ENCODE measurements around the gene HTATIP2.

The HTATIP2 gene

DNA sequence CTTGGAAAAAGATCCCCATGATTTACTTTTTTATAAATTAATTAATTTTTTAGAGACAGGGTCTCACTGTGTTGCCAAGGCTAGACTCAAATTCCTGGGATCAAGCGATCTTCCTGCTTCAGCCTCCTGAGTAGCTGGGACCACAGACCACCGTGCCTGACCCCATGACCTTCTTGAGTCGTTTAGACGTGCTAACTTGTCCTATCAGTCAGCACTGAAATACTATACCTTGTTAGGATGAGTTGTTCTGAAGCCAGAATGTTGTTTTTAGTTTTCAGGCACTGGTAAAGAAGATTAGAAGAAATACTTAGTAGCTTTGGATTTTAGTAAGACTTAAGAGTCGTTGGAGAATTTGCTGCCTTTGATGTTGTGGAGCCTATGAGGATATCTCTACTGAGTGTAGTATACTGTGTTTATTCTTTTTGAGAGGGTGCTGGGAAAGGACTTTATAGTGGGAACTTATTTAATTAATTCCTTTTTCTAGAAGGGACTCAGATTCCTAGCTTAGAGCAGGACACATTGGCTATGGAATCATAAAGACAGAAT is 8.6 kb downstream of the HTATIP2 start:
- TF ChIP-seq TAF1 (IDR thresholded peaks at IDR 0.05; ENCODE audit: low read depth) (no peak), FOXM1 (IDR thresholded peaks at IDR 0.05; ENCODE audit: borderline replicate concordance, low read depth) (no peak), EGR1 (IDR thresholded peaks at IDR 0.05) (no peak), YY1 (IDR thresholded peaks at IDR 0.05; ENCODE audit: low read depth) (no peak), TCF12 (IDR thresholded peaks at IDR 0.05; ENCODE audit: low read depth) (no peak), USF1 (IDR thresholded peaks at IDR 0.05) (no peak), CEBPB (IDR thresholded peaks at IDR 0.05) (no peak), TEAD4 (IDR thresholded peaks at IDR 0.05) (no peak), ZBTB7A (IDR thresholded peaks at IDR 0.05; ENCODE audit: low read depth) (no peak), CREB1 (IDR thresholded peaks at IDR 0.05; ENCODE audit: low read depth) (no peak), NFIC (IDR thresholded peaks at IDR 0.05) (no peak), RAD21 (IDR thresholded peaks at IDR 0.05; ENCODE audit: low read depth) (no peak), EP300 (IDR thresholded peaks at IDR 0.05; ENCODE audit: borderline replicate concordance) (no peak)
- TF ChIP-seq, protein P1, sequence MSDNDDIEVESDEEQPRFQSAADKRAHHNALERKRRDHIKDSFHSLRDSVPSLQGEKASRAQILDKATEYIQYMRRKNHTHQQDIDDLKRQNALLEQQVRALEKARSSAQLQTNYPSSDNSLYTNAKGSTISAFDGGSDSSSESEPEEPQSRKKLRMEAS (IDR thresholded peaks at IDR 0.05): no peak
- TF ChIP-seq, protein P2, sequence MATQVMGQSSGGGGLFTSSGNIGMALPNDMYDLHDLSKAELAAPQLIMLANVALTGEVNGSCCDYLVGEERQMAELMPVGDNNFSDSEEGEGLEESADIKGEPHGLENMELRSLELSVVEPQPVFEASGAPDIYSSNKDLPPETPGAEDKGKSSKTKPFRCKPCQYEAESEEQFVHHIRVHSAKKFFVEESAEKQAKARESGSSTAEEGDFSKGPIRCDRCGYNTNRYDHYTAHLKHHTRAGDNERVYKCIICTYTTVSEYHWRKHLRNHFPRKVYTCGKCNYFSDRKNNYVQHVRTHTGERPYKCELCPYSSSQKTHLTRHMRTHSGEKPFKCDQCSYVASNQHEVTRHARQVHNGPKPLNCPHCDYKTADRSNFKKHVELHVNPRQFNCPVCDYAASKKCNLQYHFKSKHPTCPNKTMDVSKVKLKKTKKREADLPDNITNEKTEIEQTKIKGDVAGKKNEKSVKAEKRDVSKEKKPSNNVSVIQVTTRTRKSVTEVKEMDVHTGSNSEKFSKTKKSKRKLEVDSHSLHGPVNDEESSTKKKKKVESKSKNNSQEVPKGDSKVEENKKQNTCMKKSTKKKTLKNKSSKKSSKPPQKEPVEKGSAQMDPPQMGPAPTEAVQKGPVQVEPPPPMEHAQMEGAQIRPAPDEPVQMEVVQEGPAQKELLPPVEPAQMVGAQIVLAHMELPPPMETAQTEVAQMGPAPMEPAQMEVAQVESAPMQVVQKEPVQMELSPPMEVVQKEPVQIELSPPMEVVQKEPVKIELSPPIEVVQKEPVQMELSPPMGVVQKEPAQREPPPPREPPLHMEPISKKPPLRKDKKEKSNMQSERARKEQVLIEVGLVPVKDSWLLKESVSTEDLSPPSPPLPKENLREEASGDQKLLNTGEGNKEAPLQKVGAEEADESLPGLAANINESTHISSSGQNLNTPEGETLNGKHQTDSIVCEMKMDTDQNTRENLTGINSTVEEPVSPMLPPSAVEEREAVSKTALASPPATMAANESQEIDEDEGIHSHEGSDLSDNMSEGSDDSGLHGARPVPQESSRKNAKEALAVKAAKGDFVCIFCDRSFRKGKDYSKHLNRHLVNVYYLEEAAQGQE (IDR thresholded peaks at IDR 0.05; ENCODE audit: low read depth): no peak

GRCh38 chr11:20373147-20373546 is 9.6 kb downstream of the HTATIP2 start:
- no peak for TF ChIP-seq TEAD4 (IDR thresholded peaks at IDR 0.05)

DNA sequence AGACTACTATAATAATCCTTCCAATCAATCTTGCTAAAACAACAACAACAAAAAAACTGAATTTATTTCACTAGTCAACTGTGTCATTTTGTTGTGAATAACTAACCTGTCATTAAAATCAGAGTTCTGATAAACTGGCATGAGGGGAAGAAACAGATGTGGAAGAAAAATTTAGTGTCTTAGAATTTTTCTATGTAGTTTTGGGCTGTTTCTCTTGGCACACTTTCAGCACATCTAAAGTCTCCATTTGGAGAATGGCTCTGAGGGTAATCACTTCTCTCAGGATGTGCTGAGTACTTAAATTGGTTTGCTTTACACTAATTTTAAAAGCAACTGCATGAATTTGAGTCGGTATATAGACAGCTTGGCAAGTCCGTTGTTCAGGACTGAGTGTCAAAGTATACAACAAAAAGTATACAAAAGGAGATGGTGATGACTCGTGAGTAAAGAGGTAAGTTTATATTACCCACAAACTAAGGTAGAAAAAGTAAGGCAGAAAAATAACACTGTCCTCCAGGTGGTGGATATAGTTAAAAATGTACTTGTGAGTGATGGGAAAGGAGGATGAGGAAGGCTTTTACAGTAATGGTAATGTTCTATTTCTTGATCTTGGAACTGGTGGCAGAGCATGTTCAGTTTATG is 10.2 kb downstream of the HTATIP2 start:
- TF ChIP-seq TCF12 (IDR thresholded peaks at IDR 0.05; ENCODE audit: low read depth) (no peak), TAF1 (IDR thresholded peaks at IDR 0.05; ENCODE audit: low read depth) (no peak), EGR1 (IDR thresholded peaks at IDR 0.05) (no peak), EP300 (IDR thresholded peaks at IDR 0.05; ENCODE audit: borderline replicate concordance) (no peak), CREB1 (IDR thresholded peaks at IDR 0.05; ENCODE audit: low read depth) (no peak), FOXM1 (IDR thresholded peaks at IDR 0.05; ENCODE audit: borderline replicate concordance, low read depth) (no peak), USF1 (IDR thresholded peaks at IDR 0.05) (no peak), RAD21 (IDR thresholded peaks at IDR 0.05; ENCODE audit: low read depth) (no peak), CEBPB (IDR thresholded peaks at IDR 0.05) (no peak), TEAD4 (IDR thresholded peaks at IDR 0.05) (no peak), YY1 (IDR thresholded peaks at IDR 0.05; ENCODE audit: low read depth) (no peak)
- TF ChIP-seq, protein P2 (IDR thresholded peaks at IDR 0.05; ENCODE audit: low read depth): no peak
- TF ChIP-seq, protein P1 (IDR thresholded peaks at IDR 0.05): no peak

- no peak for TF ChIP-seq CEBPB (IDR thresholded peaks at IDR 0.05)
- TF ChIP-seq TEAD4 (IDR thresholded peaks at IDR 0.05): no peak
- TF ChIP-seq TCF12 (IDR thresholded peaks at IDR 0.05; ENCODE audit: low read depth): no peak
- no peak for TF ChIP-seq FOXM1 (IDR thresholded peaks at IDR 0.05; ENCODE audit: borderline replicate concordance, low read depth)
- no peak for TF ChIP-seq EGR1 (IDR thresholded peaks at IDR 0.05)
- TF ChIP-seq, protein P1 (IDR thresholded peaks at IDR 0.05): no peak
- TF ChIP-seq CREB1 (IDR thresholded peaks at IDR 0.05; ENCODE audit: low read depth): no peak
- no peak for TF ChIP-seq NFIC (IDR thresholded peaks at IDR 0.05)
- no peak for TF ChIP-seq YY1 (IDR thresholded peaks at IDR 0.05; ENCODE audit: low read depth)
Measured at GRCh38 chr11:20374741-20375300, 11.3 kb downstream of the HTATIP2 start.

- TF ChIP-seq NFIC (IDR thresholded peaks at IDR 0.05): no peak
- no peak for TF ChIP-seq ZBTB7A (IDR thresholded peaks at IDR 0.05; ENCODE audit: low read depth)
- no peak for TF ChIP-seq CREB1 (IDR thresholded peaks at IDR 0.05; ENCODE audit: low read depth)
- no peak for TF ChIP-seq EP300 (IDR thresholded peaks at IDR 0.05; ENCODE audit: borderline replicate concordance)
- TF ChIP-seq USF1 (IDR thresholded peaks at IDR 0.05): no peak
- TF ChIP-seq RAD21 (IDR thresholded peaks at IDR 0.05; ENCODE audit: low read depth): no peak
- TF ChIP-seq, protein P2 (IDR thresholded peaks at IDR 0.05; ENCODE audit: low read depth): no peak
- TF ChIP-seq TCF12 (IDR thresholded peaks at IDR 0.05; ENCODE audit: low read depth): no peak
- TF ChIP-seq YY1 (IDR thresholded peaks at IDR 0.05; ENCODE audit: low read depth): no peak
- TF ChIP-seq CEBPB (IDR thresholded peaks at IDR 0.05): no peak
- no peak for TF ChIP-seq FOXM1 (IDR thresholded peaks at IDR 0.05; ENCODE audit: borderline replicate concordance, low read depth)
- TF ChIP-seq TAF1 (IDR thresholded peaks at IDR 0.05; ENCODE audit: low read depth): no peak
- TF ChIP-seq, protein P1 (IDR thresholded peaks at IDR 0.05): no peak
- TF ChIP-seq EGR1 (IDR thresholded peaks at IDR 0.05): no peak
- TF ChIP-seq TEAD4 (IDR thresholded peaks at IDR 0.05): no peak
Measured at GRCh38 chr11:20376162-20376730, 12.7 kb downstream of the HTATIP2 start.

All from Ishikawa (cell line).